ENCODE measurements around the gene SEPTIN2.

SEPTIN2 gene

GRCh38 chr2:241315879-241316631 is at the start of gene SEPTIN2:
SEPTIN2 (plus strand) TSS chr2:241315925; CDS start chr2:241324233, 8,308 bp downstream.
- H3K27me3 ChIP-seq = no peaks in the 10 kb centered on the region
- H3K9me3 ChIP-seq = no peaks in the 10 kb centered on the region
- H3K27ac ChIP-seq = peak within 1 kb of the TSS; percentile 97
- peaks cover 41 to 56% of the 10 kb centered on the region in 2 experiments for H3K4me1 ChIP-seq (ENCODE audit: control insufficient read depth in 1 of 2, insufficient read depth in 1 of 2, low read depth in 1 of 2, low read length in 1 of 2)
- H3K4me3 ChIP-seq (ENCODE audit: low read depth in 1 of 2, low read length in 1 of 2) = peak within 1 kb of the TSS; percentile 96 to 99
- no peaks in the 10 kb centered on the region for H3K36me3 ChIP-seq
- TF ChIP-seq CTCF (IDR thresholded peaks at IDR 0.05) = no peak

GRCh38 chr2:241267249-241268067 is 48.3 kb upstream of the SEPTIN2 start:
- H3K9me3 ChIP-seq = no peaks in the 10 kb centered on the region
- no peak for TF ChIP-seq CTCF (IDR thresholded peaks at IDR 0.05)
- peaks cover 54% of the 10 kb centered on the region for H3K36me3 ChIP-seq
- H3K27ac ChIP-seq = no peak overlapping the region
- no peaks in the 10 kb centered on the region for H3K27me3 ChIP-seq
- H3K4me3 ChIP-seq (ENCODE audit: low read depth in 1 of 2, low read length in 1 of 2) = no peak overlapping the region
- peaks cover 20 to 22% of the 10 kb centered on the region in 2 experiments for H3K4me1 ChIP-seq (ENCODE audit: control insufficient read depth in 1 of 2, insufficient read depth in 1 of 2, low read depth in 1 of 2, low read length in 1 of 2)

- Histone ChIP-seq H3K27ac (no peak overlapping the region), H3K4me1 (ENCODE audit: control insufficient read depth in 1 of 2, insufficient read depth in 1 of 2, low read depth in 1 of 2, low read length in 1 of 2) (peaks cover 26 to 29% of the 10 kb centered on the region in 2 experiments), H3K36me3 (peaks cover 46% of the 10 kb centered on the region), H3K9me3 (no peaks in the 10 kb centered on the region), H3K27me3 (no peaks in the 10 kb centered on the region), H3K4me3 (ENCODE audit: low read depth in 1 of 2, low read length in 1 of 2) (no peak overlapping the region)
- TF ChIP-seq CTCF (IDR thresholded peaks at IDR 0.05) = no peak
These were observed 47.4 kb upstream of the SEPTIN2 start for GRCh38 chr2:241268306-241268705.

- Histone ChIP-seq H3K4me3 (ENCODE audit: low read depth in 1 of 2, low read length in 1 of 2) (no peak overlapping the region), H3K27ac (no peak overlapping the region), H3K27me3 (no peaks in the 10 kb centered on the region), H3K4me1 (ENCODE audit: control insufficient read depth in 1 of 2, insufficient read depth in 1 of 2, low read depth in 1 of 2, low read length in 1 of 2) (peaks cover 31 to 35% of the 10 kb centered on the region in 2 experiments), H3K36me3 (peaks cover 40% of the 10 kb centered on the region), H3K9me3 (no peaks in the 10 kb centered on the region)
- no peak for TF ChIP-seq CTCF (IDR thresholded peaks at IDR 0.05)
These were observed 46.8 kb upstream of the SEPTIN2 start for GRCh38 chr2:241268716-241269445.

GRCh38 chr2:241269707-241270520 is 45.8 kb upstream of the SEPTIN2 start:
- H3K9me3 ChIP-seq = no peaks in the 10 kb centered on the region
- H3K36me3 ChIP-seq = peaks cover 31% of the 10 kb centered on the region
- no peak overlapping the region for H3K4me3 ChIP-seq (ENCODE audit: low read depth in 1 of 2, low read length in 1 of 2)
- H3K4me1 ChIP-seq (ENCODE audit: control insufficient read depth in 1 of 2, insufficient read depth in 1 of 2, low read depth in 1 of 2, low read length in 1 of 2) = peaks cover 42 to 45% of the 10 kb centered on the region in 2 experiments
- no peak for TF ChIP-seq CTCF (IDR thresholded peaks at IDR 0.05)
- no peaks in the 10 kb centered on the region for H3K27me3 ChIP-seq
- H3K27ac ChIP-seq = peak overlapping the region; percentile 89
